ENCODE results near the gene HSPA2.
"Not testable (repeated sequence)": the region's sequence is repeated elsewhere in the genome, so short reads cannot be mapped to it uniquely, and the experiment has no call there.

The HSPA2 gene

DNA sequence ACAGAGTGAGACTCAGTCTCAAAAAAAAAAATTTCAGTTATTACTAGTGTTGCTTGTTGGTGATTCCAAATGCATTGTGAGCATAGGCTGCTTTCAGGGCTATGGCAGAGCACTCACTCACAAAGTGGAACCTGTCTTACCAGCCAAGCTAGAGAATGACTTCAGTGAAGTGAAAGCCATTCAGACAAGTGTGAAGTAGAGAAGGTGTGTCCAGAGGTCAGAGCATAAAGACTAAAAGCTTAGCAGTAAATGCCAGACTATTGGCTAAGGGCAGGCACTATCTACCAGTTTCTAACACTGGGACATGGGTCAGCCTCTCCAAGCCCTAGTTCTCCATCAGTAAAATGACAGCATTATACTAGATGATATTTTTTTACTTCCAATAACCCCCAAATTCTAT is 21.9 kb downstream of the HSPA2 start:
- DNase-seq (ENCODE audit: low spot score) = no peak

DNA sequence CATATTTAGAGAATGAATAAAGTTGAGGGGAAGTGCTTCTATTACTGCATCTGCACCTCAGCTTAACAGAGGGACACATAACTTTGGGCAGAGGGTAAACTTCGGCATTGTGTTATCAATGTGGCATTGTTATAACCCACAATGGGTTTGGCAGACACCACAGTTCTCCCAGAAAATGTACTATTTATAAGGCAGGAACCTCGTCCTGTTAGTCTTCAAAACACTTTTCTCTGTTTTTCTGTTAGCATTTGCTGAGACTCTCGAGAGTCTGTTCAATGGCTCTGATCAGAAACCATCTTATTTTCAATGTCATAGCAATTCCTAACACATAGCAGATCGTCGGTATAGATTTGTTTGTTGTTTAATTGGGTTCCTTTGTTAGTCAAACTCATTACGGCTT is 23.2 kb downstream of the HSPA2 start:
- DNase-seq (ENCODE audit: low spot score) = no peak

DNA sequence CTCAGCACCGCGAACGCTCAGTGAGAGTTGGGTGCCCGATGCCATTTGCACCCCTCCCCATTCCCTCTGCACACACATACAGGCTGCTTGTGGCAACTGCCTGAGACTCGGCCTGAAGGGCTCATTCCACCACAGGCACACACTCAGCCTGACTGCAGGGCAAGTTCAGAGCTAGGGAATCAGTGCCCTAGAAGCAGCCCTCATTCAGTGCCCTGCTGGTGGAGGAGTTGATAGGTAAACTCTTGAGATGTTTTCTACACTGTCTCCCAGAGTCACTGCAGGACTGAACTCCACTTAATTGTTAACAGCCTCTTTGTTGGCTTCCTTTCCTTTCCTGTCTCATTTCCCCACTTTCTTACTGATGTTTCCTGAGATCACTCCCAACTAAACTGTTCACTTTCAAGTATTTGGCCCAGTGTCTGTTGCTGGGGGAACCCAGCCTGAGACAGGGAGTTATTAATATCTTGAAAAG is 26.1 kb downstream of the HSPA2 start:
- no peak for DNase-seq (ENCODE audit: low spot score)

DNA sequence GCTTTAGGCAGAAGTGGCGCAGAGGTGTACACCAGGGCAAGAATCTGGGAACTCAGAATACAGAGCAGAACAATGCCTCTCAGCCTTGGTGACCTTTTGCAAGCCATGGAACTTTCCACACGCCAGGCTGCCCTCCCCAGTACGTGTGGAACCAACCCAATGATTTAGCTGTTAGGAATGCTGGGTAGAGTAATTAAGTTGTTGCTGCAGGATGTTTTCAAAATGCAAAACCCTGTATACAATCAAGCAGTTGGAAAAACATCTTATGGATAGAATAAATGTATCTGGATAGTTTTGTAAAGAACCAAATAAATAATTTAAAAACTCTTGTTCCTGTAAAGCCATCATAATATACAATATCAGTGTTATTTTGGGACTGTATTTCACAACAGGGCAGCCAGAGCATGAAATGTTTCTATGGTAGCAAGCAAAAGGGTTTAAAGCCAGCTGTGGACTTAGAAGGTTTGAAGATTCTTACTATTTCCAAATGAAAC is 28.6 kb downstream of the HSPA2 start:
- DNase-seq (ENCODE audit: low spot score) = no peak

DNA sequence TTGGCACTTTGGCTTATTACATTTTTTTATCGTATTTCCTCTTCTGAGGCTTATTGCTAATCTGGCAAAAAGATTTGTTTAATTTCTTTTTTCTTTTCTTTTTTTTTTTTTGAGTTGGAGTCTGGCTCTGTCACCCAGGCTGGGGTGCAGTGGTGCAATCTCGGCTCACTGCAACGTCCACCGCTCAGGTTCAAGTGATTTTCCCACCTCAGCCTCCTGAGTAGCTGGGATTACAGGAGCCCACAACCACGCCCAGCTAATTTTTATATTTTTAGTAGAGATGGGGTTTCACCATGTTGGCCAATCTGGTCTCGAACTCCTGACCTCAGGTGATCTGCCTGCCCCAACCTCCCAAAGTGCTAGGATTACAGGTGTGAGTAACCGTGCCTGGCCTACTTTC is 29.1 kb downstream of the HSPA2 start:
- DNase-seq (ENCODE audit: low spot score) = not testable (repeated sequence)

DNA sequence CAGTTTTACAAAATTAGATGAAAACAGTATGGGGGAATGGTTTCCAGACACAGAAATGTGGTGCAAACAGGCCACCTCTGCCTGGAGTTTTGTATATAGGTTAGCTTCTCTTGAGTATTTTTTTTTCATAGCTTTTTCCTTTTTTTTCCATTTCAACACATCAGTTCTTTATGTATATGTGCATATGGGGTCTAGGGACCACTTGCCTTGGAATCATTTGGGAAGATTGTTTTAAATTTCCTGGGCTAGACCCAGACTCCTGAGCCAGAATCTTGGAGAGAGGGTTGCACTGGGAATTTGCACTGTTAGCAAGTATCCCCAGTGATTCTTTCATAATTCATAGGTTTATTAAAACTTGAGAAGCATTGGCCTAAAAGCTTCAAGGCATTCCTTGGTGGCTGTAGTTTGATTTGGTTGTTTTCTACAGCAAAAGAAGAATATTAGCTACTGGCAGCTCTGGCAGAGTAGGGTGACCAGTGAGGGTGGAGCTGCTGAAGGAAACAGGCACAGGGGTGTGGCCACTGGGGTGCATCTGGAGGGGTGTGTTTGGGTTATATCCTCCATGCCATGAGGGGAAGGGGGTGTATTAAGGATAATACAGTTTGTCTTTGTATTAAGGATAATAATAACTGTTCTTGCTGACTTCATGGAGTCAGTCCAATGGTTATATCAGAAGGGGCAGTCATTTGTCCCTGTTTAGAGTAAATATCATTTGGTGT is 32.0 kb downstream of the HSPA2 start:
- DNase-seq (ENCODE audit: low spot score) = no peak

DNA sequence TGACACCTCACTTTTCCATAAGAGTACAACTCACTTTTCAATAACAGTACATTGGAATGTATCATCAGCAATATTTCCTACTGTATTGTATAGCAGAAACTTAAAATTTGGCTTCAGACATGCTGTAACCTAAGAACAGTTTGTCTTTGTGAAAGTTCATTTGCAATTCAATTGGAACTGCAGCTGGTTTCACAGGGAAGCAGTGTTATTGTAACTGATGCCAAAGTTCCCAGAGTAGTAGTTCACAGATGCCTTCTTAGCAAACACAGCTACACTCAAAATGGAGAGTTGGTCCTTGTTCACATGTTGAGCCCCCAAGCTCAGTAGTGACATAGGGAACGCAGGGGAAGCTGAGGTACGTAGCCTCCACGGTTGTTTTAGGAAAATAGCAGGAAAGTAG is 32.6 kb downstream of the HSPA2 start:
- DNase-seq (ENCODE audit: low spot score) = no peak

DNA sequence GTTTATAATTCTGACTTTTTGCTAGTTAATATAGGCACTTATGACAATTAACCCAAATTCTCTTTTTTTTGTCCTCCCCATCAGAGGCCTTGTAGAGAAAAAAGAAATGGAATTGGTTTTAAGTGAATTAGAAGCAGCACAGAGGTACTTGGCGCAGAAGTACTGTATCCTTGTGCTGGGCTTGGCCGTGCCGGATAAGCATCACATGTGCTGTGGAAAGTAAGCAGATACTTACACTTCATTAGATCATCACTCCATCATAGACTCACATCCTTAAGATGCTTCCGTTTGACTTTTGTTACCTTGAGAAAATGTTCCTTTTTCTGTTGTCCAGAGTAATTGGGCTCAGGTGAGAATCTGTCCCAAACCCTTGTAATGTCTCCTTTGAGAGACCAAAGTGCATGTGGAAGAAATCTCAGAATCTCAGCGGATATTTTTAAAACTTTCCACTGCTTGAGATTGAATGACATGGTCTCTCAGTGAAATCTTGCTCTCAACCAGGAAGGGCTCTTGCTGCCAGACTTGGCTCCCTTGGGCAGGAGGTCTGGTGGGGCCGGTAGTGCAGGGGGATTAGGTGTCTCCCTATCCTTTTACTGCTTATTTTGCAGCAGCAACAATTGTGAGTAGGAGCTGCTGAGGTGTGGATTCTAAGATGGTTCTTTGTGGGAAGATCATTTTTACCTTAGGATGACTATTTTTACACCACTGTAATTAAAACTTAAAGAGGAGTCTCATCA is 34.0 kb downstream of the HSPA2 start:
- no peak for DNase-seq (ENCODE audit: low spot score)

DNA sequence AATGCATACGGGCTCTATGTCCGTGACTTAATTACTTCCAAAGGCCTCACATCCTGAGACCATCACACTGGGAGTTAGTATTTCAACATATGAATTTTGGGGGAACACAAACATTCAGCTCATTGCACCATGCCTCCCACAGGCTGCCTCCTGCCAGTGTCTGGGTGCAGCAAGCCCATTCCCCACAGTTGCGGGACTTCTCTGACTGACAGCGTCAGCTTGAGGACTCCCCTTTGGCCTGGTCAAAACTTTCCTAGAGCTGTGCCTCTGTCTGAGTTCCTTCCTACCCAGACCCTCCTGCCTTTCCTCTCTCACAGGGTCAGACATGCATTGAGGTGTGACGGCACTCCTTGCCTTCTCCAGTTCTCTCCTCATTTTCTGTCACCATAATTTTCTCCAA is 36.7 kb downstream of the HSPA2 start:
- no peak for DNase-seq (ENCODE audit: low spot score)

DNA sequence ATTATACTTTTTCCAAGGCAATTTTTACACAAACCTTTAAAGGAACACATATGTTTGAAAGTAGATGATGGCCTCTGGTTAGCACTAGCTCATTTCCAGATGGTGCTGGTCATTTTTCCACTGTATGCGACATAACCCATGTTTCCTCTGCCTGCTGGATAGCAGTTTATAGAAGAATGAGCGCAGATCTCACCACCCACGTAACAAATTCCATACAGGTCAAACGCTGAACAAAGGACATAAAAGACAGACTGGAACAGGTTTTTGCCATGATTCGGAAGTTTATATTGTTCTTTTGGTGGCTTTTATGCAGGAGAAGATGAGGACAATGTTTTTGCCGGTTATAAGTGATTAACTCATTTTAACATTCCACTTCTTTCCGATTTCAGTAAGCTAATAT is 39.9 kb downstream of the HSPA2 start:
- no peak for DNase-seq (ENCODE audit: low spot score)

DNA sequence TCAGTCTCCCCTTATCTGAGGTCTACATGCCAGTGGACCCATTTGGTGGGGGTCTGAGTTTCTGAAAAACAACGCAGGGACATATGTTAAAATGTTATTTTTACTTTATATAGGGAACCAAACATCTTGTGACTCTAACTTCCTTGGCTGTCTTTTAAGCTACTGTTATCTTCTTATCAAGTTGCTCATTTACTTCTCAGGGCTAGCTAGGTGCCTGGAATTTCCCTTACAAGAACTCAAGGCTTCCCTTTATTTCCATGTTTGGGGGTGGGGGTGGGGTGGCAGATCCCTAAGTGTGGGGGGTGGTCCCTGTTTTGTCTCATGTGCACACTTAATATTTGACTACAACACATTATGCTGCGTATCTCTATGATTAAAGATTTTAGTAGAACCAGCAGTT is 40.8 kb downstream of the HSPA2 start:
- no peak for DNase-seq (ENCODE audit: low spot score)

DNA sequence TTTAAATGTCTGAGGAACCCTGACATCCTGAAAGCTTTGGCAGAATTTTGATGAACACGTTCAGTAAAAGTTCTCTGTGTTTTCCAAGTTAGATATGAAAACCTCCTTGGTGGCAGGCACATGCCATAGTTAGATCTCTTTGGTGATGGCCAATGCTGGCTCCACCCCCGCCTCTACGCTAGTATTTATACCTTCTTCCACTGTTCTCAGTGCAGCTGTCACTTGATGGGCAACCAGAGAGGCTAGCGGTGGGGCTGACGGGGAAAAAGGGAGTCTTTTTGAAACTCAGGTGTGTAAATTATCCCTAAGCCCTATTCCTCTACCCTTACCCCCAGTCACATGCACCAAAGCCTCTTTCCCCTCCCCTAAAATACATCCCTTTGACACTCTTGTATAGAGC is 41.3 kb downstream of the HSPA2 start:
- DNase-seq (ENCODE audit: low spot score) = no peak

DNA sequence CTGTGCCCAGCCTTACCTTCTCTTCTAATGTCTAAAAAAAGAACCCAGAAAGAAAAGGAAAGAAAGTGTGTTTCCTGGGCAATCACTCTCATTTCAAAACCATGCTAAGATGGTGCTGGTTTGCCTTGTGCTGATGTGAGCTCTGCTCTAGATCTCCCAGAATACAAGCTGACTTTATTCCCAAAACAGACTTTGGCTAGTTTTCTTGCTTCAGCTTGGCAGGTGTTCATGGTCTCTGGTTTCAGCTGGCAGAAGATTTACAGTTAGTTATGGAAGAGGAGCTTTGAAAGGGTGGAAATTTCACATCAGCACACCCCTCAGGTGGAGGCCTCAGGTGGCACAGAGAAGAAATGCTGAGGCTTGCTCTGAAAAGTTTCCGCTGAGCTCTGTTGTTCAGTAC is 43.6 kb downstream of the HSPA2 start:
- DNase-seq (ENCODE audit: low spot score) = no peak

DNA sequence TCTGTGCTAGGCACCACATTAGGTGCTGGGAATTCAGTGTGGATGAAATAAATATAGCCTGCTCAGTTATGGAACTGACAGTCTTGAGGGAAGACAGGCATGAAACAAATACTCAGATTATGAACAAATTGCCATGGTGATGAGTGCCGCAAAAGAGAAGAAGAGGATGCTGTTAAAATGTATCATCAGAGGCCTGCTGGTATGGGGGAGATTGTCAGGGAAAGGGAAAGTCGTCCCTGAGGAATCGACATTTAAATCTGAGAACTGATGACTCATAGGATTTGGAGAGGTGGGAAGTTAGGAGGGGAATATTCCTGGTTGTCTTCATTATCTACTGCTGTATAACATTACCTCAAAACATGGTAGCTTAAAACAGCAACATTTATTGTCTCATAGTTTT is 51.3 kb downstream of the HSPA2 start:
- no peak for DNase-seq (ENCODE audit: low spot score)

Data from D341Med (cell line).